Measurements from ENCODE around the gene NANOS3.

DNA sequence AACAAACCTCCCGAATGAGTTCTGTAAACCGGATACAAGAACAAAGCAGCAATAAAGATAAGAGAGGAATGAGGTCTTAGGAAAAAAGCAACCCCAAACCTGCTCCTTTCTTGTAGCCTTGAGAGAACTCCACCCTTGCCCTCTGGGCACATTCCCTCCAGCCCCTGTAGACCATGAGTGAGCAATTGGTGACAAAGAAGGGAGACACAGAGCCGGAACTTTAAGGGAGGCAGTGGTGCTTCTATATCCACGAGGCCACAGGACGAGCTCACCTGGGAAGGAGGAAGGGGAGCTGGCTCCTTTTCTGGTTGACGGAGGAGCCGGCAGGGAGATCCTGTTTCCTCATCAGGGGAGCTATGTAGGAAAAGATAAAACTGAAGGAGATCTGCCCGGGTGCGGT, 15.9 kb downstream of the NANOS3 start:
- TF ChIP-seq, protein P1, sequence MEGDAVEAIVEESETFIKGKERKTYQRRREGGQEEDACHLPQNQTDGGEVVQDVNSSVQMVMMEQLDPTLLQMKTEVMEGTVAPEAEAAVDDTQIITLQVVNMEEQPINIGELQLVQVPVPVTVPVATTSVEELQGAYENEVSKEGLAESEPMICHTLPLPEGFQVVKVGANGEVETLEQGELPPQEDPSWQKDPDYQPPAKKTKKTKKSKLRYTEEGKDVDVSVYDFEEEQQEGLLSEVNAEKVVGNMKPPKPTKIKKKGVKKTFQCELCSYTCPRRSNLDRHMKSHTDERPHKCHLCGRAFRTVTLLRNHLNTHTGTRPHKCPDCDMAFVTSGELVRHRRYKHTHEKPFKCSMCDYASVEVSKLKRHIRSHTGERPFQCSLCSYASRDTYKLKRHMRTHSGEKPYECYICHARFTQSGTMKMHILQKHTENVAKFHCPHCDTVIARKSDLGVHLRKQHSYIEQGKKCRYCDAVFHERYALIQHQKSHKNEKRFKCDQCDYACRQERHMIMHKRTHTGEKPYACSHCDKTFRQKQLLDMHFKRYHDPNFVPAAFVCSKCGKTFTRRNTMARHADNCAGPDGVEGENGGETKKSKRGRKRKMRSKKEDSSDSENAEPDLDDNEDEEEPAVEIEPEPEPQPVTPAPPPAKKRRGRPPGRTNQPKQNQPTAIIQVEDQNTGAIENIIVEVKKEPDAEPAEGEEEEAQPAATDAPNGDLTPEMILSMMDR (IDR thresholded peaks at IDR 0.05), result no peak
- TF ChIP-seq POLR2A (IDR thresholded peaks at IDR 0.05), result no peak

All from prostate gland (tissue), 2 donors.